HG02852 (cell line): ENCODE results near the gene MFSD6L.

Experiments
- ATAC-seq: cut with Tn5 transposase; IDR thresholded peaks from one replicate; pipeline ENCODE4 v1.9.1; 2021; ENCODE audit warnings: mild to moderate bottlenecking, moderate library complexity; ENCODE audit not compliant: unreplicated experiment

The MFSD6L gene

DNA sequence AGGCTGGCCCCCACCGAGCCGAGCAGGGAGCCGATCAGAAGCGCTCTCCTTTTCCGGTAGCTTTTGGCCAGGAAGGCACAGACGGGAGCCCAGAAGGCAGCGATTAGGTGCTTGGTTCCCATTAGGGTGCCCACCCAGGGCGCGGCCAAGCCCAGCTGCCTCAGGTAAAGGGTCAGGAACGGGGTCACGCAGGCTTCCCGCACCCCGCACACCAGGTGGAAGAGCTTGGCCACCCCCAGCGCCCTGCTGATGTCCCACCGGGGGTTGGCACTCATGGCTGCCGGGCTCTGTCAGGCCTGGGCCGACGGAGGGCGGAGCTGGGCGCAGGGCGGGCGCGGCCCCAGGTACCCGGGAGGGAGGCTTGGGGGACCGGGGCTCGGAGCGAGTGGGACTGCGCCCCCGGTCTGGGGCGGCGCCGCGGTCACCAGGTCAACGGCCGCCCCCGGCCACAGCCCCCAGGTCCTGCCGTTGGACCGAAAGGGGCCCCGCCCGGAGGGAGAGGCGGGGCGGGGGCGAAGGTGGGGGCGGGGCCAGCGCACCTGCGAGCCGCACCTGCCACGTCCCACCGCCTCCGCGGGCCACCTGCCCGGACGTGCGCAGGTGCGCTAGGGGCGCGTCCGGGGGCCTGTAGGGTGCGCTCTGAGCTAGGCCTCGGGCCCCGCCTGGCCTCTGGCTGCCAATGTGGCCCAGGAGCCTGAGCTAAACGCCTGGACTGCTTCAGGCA, at the start of gene MFSD6L:
MFSD6L (minus strand) TSS at position 520 of the 724 bp plus-strand sequence; CDS start at position 275, 245 bp downstream.
- ATAC-seq, result no peak

DNA sequence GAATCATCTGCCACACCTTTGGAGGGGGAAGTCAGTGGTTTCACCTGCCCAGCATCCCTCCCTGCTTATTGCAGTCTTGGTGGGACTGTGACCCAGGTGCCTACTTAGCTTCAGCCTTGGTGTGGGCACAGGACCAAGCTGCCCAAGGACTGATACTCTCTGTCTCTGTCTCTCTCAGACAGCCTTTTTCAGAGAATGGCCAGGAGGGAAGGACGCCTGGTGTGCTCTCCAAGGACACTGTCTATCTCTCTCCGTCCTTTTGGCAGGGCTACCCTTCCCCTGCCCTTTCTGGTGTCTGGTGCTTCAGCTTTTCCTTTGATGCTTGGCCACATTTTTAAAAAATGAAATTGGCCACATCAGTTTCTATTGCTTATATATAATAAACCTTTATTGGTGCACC, 48.7 kb upstream of the MFSD6L start:
- ATAC-seq, result no peak

GRCh38 chr17:8846768-8847211, 47.6 kb upstream of the MFSD6L start:
- ATAC-seq, result no peak

DNA sequence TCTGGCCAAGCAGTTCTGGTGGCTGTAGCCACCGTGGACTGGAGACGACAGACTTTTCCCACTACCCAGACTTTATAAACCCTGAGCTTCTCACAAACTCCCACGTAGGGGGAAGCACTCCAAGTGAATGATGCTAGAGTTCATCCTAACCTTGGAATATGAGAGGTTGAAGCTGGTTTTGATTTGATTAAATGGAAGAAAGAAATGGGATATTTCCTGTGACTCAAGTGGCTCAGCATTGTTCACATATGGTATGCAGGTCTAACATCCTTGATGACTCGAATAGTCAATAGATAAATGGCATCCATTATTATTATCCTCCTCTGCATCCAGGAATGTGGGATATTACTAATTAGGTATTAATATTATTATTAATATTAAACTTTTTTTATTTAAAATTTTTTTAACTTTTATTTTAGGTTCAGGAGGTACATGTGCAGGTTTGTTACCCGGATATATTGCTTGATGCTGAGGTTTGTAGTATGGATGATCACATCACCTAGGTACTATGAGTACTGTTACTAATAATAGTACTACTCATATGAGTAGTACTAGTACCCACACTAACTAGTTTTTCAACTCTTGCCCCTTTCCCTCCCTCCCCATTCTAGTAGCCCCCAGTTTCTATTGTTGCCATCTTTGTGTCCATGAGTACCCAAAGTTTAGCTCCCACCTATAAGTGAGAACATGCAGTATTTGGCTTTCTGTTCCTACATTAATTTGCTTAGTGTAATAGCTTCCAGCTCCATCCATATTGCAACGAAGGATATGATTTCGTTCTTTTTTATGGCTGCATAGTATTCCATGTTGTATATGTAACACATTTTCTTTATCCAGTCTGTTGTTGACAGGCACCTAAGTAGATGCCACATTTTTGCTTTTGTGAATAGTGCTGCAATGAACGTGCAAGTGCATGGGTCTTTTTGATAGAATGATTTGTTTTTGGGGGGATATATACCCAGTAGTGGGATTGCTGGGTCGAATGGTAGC, 45.4 kb upstream of the MFSD6L start:
- ATAC-seq, result no peak

- ATAC-seq, result no peak
These were observed 44.2 kb upstream of the MFSD6L start for GRCh38 chr17:8843344-8843743.

DNA sequence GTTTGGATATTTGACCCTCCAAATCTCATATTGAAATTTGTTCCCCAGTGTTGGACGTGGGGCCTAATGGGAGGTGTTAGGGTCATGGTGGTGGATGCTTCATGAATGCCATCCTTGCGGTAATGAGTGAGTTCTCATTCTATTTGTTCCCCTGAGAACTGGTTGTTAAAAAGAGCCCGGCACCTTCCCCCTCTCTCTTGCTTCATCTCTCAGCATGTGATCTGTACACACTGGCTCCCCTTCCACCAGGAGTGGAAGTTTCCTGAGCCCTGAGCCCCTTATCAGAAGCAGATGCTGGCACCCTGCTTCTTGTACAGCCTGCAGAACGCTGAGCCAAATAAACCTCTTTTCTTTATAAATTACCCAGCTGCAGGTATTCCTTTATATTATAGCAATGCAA, 42.7 kb upstream of the MFSD6L start:
- ATAC-seq, result no peak

GRCh38 chr17:8839410-8839935, 40.3 kb upstream of the MFSD6L start:
- no peak for ATAC-seq

GRCh38 chr17:8838551-8839095, 39.5 kb upstream of the MFSD6L start:
- ATAC-seq, result no peak

DNA sequence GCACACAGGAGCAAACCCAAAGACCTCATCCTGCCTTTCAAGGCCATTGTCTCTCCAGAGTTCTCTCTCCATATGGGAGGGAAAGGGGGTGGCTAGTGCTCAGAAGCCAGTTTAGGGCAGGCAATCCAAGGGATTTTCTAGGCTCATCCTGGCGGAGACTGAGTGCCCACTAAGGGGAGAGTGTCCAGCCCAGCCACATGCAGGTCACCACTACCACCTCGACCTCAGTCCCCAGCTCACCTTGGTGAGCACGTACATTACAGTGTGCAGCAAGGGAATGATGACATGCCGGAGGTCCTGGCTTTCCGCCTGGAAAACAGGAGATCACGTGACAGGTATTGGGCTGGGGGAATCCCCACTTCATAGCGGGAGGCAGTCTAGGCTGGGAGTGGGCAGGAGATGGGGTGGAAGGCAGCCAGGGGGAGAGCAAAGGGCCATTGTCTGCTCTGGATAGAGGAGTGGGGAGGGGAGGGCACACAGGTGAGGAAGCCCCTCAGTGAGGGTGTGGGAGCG, 38.5 kb upstream of the MFSD6L start:
- ATAC-seq, result no peak

- ATAC-seq, result no peak
These were observed 37.8 kb upstream of the MFSD6L start for GRCh38 chr17:8836821-8837562.

GRCh38 chr17:8835631-8836364, 36.6 kb upstream of the MFSD6L start:
- ATAC-seq, result no peak

GRCh38 chr17:8835106-8835505, 35.9 kb upstream of the MFSD6L start:
- no peak for ATAC-seq

GRCh38 chr17:8832711-8833352, 33.7 kb upstream of the MFSD6L start:
- ATAC-seq, result no peak

DNA sequence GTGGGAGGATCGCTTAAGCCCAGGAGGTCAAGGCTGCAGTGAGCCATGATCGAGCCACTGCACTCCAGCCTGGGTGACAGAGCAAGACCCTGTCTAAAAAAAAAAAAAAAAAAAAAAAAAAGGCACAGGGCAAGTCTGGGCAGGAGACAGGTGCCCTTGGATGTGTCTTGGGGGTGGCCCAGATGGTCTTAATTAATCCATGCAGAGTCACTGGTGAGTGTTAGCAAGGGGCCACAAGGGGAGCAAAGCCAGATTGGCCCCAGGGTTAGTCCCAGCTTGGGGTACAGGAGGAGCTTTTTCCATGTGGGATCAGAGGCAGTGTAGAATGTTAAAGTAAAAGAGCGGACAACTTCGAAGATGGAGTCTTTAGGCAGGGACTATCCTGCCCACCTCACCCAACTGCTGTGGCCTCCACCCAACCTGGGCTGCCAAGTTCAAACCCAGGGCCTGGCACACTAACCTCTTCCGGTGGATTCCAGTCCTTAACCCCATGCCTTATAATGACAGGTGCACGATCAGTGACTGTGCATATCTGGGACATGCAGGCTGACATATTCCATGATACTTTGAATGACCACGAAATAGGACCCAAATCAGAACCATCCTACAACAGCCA, 32.2 kb upstream of the MFSD6L start:
- ATAC-seq, result no peak

GRCh38 chr17:8830141-8830540, 31.0 kb upstream of the MFSD6L start:
- no peak for ATAC-seq

GRCh38 chr17:8829036-8829941, 30.1 kb upstream of the MFSD6L start:
- no peak for ATAC-seq

GRCh38 chr17:8828517-8828875, 29.3 kb upstream of the MFSD6L start:
- ATAC-seq, result no peak
